Right lobe of liver (tissue), 6 donors: ENCODE data around the gene TMEM74B. TPM values are rescaled to one million over a fixed set of nuclear protein-coding genes. Genes with fewer than 3 reads are reported as not detected.

Experiments used
- ATAC-seq, 4 donors: fragments of 200-7000 bp; cut with Tn5 transposase; one replicate each; pipeline ENCODE4 v1.9.1; 2020; ENCODE audit warnings: mild to moderate bottlenecking in 4 of 4, moderate library complexity in 4 of 4
- DNase-seq, 3 donors: peaks; one replicate each; pipeline ENCODE4 v3.0.0-alpha.2; 2020
- H3K27ac ChIP-seq, 3 donors: fragments of 200-600 bp; one replicate each; pipeline ENCODE4 v1.8.0; 2022
- H3K27me3 ChIP-seq, 2 donors: fragments of 200-600 bp; one replicate each; pipeline ENCODE4 v1.8.0; 2022
- H3K36me3 ChIP-seq, 4 donors: fragments of 200-600 bp; sonication (generic) in 1 of 4; one replicate each; pipeline versions ENCODE4 v1.5.1 to v1.8.0; 2017 to 2022; ENCODE audit warnings: control low read depth in 1 of 4
- H3K4me1 ChIP-seq, 4 donors: fragments of 200-600 bp; sonication (generic) in 1 of 4; one replicate each; pipeline versions ENCODE4 v1.5.1 to v1.8.0; 2017 to 2022; ENCODE audit warnings: control low read depth in 1 of 4
- H3K4me3 ChIP-seq, 3 donors: fragments of 200-600 bp; one replicate each; pipeline ENCODE4 v1.8.0; 2022
- H3K9me3 ChIP-seq, 4 donors: fragments of 200-600 bp; sonication (generic) in 1 of 4; one replicate each; pipeline versions ENCODE4 v1.5.1 to v1.8.0; 2017 to 2022; ENCODE audit warnings: control low read depth in 1 of 4
- CTCF ChIP-seq, 4 donors: fragments of 200-600 bp in 3 of 4; fragments of 450-650 bp in 1 of 4; IDR thresholded peaks; one replicate each; pipeline versions ENCODE4 v1.5.1 to v1.8.0; 2016 to 2022; ENCODE audit warnings: antibody characterized with exemption in 4 of 4, mild to moderate bottlenecking in 2 of 4
- POLR2A ChIP-seq: fragments of 450-650 bp; IDR thresholded peaks from one replicate; pipeline ENCODE4 v1.6.1; 2017; ENCODE audit warnings: antibody characterized with exemption, mild to moderate bottlenecking
- WGBS: methylation state at CpG from one replicate; pipeline ENCODE4 v1.1.6; 2018; ENCODE audit warnings: low coverage, low lambda C conversion rate; ENCODE audit not compliant: insufficient coverage; ENCODE audit errors: missing lambda C conversion rate; 5-methylcytosine and 5-hydroxymethylcytosine counted together
- intact Hi-C, 2 donors: fragments of 100-400 bp; cut with DNase I; formaldehyde crosslinking; loops; one replicate each; pipeline versions ENCODE4 v1.11.2 to v1.14.1; 2022
- total RNA-seq, 6 experiments: library from RNA; depleted of rRNA in 2 of 6; stranded (reverse); fragments of >200 nt in 2 of 6; fragmentation: NEBNext Ultra II Directional in 3 of 6; extraction: Animal tissue kit (Norgen Biotek cat#: 25700) in 3 of 6; gene quantifications; one replicate each; pipeline versions ENCODE4 v1.1.0 to v1.2.4, GENCODE V29; 2016 to 2023
- donor health status: DM: no; HTN: yes; CAD: no.
- donor health status: DM: no; HTN: no; CAD: no.
- donor health status: DM: no; HTN: no; CAD: no.
- donor health status: DM: no; HTN: yes; CAD: no.
- donor health status: DM: no; HTN: yes; CAD: no.

The TMEM74B gene
- total RNA-seq, 6 experiments from 2014 or later = 0.37 to 2.8 (median 1.8) TPM

DNA sequence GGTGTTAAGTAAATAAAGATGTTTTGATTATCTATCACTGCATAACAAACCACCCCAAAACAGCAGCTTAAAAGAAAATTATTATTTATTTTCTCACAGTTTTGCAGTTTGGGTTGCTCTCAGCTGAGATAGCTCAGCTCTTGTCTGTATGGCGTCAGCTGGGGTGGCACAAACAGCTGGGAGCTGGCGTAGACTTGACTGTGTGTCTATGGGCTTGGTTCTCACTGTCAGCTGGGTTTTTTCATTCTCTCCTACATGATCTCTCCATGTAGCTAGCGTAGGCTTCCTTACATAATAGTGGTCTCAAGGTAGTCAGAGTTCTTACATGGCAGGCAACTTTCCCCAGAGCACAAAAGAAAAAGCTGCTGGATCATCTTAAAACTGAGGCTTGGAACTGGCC, 6.5 kb upstream of the TMEM74B start:
- H3K27me3 ChIP-seq = no peaks in the 10 kb centered on the region
- H3K9me3 ChIP-seq = no peaks in the 10 kb centered on the region
- H3K4me1 ChIP-seq = peaks cover 0 to 19% (median 6%) of the 10 kb centered on the region in 4 donors
- no peaks in the 10 kb centered on the region for H3K36me3 ChIP-seq
- no peak overlapping the region for H3K27ac ChIP-seq
- DNase-seq (no peak), ATAC-seq (no peak)
- H3K4me3 ChIP-seq = no peak overlapping the region
- intact Hi-C loops = no loop called here
- TF ChIP-seq POLR2A (no peak), CTCF (IDR thresholded peaks at IDR 0.05) (no peak)
- 80% methylated on average over 3 of the region's 3 CpGs for WGBS

DNA sequence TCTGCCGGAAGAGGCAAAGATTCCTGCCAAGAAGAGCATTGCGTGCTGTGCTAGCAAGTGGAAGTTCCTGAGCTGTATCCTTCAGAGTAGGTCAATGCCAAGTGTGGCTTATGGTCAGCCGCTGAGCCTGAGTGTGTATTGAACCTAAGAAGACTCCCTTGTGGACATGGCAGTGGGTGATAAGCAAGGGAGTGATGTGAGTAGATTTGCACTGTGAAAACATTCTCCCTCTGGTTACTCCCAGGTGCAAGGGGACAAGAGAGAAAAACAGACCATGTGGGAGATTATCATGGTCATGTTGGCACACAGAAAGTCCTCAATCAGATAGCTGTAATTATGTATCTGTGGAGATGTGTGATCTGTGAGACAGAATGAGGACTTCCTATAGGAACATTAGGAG, 6.1 kb upstream of the TMEM74B start:
- Histone ChIP-seq H3K36me3 (no peaks in the 10 kb centered on the region), H3K4me3 (no peak overlapping the region), H3K9me3 (no peaks in the 10 kb centered on the region), H3K27ac (no peak overlapping the region), H3K4me1 (peaks cover 0 to 22% (median 6%) of the 10 kb centered on the region in 4 donors), H3K27me3 (no peaks in the 10 kb centered on the region)
- DNase-seq (no peak), ATAC-seq (no peak)
- TF ChIP-seq CTCF (IDR thresholded peaks at IDR 0.05) (no peak), POLR2A (no peak)
- intact Hi-C loops = no loop called here
- WGBS = 82% methylated on average over 2 of the region's 3 CpGs

GRCh38 chr20:1189827-1190226, 5.0 kb upstream of the TMEM74B start:
- intact Hi-C loops = loop anchor here in 1 of 2 donors (10.0 kb wide), 1 partner anchor 65 kb away; no protein-coding TSS in a partner anchor
- Histone ChIP-seq H3K27ac (no peak overlapping the region), H3K9me3 (no peaks in the 10 kb centered on the region), H3K36me3 (no peaks in the 10 kb centered on the region), H3K4me1 (peaks cover 0 to 23% (median 7%) of the 10 kb centered on the region in 4 donors), H3K27me3 (no peaks in the 10 kb centered on the region), H3K4me3 (no peak overlapping the region)
- no peak for DNase-seq
- WGBS = 38% methylated on average over 1 of the region's 1 CpG
- TF ChIP-seq CTCF (IDR thresholded peaks at IDR 0.05) = no peak
- TF ChIP-seq POLR2A = no peak
- ATAC-seq = no peak

DNA sequence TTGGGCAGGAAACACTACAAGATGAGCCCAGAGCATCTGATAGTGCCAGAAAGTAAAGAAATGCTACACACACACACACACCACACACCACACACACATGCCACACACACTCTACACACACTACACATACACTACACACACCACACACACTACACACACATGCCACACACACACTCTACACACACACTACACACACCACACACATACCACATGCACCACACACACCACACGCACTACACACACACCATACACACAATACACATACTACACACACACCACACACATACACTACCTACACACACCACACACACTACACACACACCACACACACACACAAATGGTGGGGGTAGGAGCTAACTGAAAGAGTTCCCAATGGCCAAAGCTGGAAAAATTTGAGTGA, 3.6 kb upstream of the TMEM74B start:
- Histone ChIP-seq H3K4me1 (peaks cover 0 to 23% (median 8%) of the 10 kb centered on the region in 4 donors), H3K36me3 (no peaks in the 10 kb centered on the region), H3K27ac (no peak overlapping the region), H3K27me3 (no peaks in the 10 kb centered on the region), H3K4me3 (no peak overlapping the region), H3K9me3 (no peaks in the 10 kb centered on the region)
- TF ChIP-seq POLR2A = no peak
- TF ChIP-seq CTCF (IDR thresholded peaks at IDR 0.05) = no peak
- no peak for DNase-seq
- 90% methylated on average over 1 of the region's 1 CpG for WGBS
- no peak for ATAC-seq
- intact Hi-C loops = loop anchor here in 1 of 2 donors (10.0 kb wide), 1 partner anchor 64 kb away; no protein-coding TSS in a partner anchor
